Left forelimb (tissue), 1 donor: ENCODE results near the gene ARL5B.
A peak's percentile ranks its signal among the peaks of the same experiment; 100 is the strongest.

ENCODE experiments used
- DNase-seq: peaks from one replicate; pipeline ENCODE4 v3.0.0-alpha.2; 2018; ENCODE audit warnings: low spot score

Gene ARL5B

GRCh38 chr10:18658271-18659124 lies 733 bp upstream of the ARL5B start:
- DNase-seq, result peak; percentile 66

GRCh38 chr10:18659819-18660535 lies 746 bp downstream of the ARL5B start:
- DNase-seq, result no peak

- DNase-seq, result no peak
Observed at GRCh38 chr10:18660816-18661431, 1.7 kb downstream of the ARL5B start.

GRCh38 chr10:18664841-18665478 lies 5.7 kb downstream of the ARL5B start:
- DNase-seq, result no peak

- DNase-seq, result no peak
Observed at GRCh38 chr10:18665815-18666558, 6.8 kb downstream of the ARL5B start.

GRCh38 chr10:18666810-18667209 lies 7.6 kb downstream of the ARL5B start:
- DNase-seq, result no peak

GRCh38 chr10:18668026-18668425 lies 8.8 kb downstream of the ARL5B start:
- DNase-seq, result no peak

GRCh38 chr10:18675086-18675801 lies 16.0 kb downstream of the ARL5B start:
- no peak for DNase-seq

- DNase-seq, result no peak
Observed at GRCh38 chr10:18680754-18681153, 21.5 kb downstream of the ARL5B start.

GRCh38 chr10:18681366-18681765 lies 22.1 kb downstream of the ARL5B start:
- no peak for DNase-seq

GRCh38 chr10:18681971-18682411 lies 22.8 kb downstream of the ARL5B start:
- DNase-seq, result no peak

GRCh38 chr10:18683427-18683826 lies 24.2 kb downstream of the ARL5B start:
- no peak for DNase-seq

GRCh38 chr10:18684416-18684815 lies 25.2 kb downstream of the ARL5B start:
- no peak for DNase-seq

GRCh38 chr10:18684953-18685352 lies 25.7 kb downstream of the ARL5B start:
- no peak for DNase-seq

GRCh38 chr10:18685555-18685954 lies 26.3 kb downstream of the ARL5B start:
- no peak for DNase-seq

GRCh38 chr10:18687195-18687594 lies 28.0 kb downstream of the ARL5B start:
- no peak for DNase-seq

GRCh38 chr10:18687706-18688105 lies 28.5 kb downstream of the ARL5B start:
- no peak for DNase-seq

- DNase-seq, result no peak
Observed at GRCh38 chr10:18689498-18689897, 30.3 kb downstream of the ARL5B start.

- DNase-seq, result no peak
Observed at GRCh38 chr10:18690541-18690940, 31.3 kb downstream of the ARL5B start.

- DNase-seq, result no peak
Observed at GRCh38 chr10:18699849-18700840, 40.9 kb downstream of the ARL5B start.
